ENCODE measurements around the gene NNT.
"Not testable (repeated sequence)": the region's sequence is repeated elsewhere in the genome, so short reads cannot be mapped to it uniquely, and the experiment has no call there.

The NNT gene

GRCh38 chr5:43583724-43584123 lies 19.3 kb upstream of the NNT start:
- no peak for DNase-seq

- no peak for DNase-seq
Observed at GRCh38 chr5:43584166-43584699, 18.7 kb upstream of the NNT start.

DNA sequence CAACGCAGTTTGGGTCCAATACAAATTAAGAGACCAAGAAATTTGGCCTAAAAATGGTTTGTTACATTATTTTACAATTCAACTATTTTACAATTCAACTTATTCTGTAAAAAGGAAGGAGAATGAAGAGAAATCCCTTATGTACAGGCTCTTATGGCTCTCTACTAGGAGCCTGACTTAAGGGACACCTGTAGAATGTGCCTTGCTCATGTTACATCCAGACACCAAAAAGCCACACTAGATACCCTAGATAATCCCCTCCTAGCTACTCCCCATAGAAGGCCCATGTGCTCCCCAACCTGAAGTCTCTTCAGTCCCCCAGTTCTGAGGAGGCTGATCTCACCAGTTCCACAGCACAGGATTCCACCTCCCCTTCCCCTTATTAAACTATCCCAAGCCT lies 14.1 kb upstream of the NNT start:
- DNase-seq, result no peak

DNA sequence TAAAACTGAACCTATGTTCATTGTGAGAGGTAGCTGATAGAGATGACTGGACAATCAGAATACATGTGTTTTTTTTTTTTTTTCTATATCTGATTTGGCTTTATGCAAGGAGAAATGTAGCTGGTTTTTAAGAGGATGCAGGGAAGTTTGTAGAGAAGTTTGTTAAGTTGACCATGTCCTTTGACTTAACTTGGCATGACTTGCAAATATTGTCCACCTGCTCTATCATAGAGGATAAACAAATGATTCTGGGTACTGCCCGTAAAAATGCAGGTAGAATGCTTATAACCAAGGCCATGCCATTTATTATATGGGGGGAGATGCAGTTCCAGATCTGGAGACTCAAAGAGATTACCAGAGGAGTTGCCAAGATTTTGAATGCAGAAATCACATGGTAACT lies 13.7 kb upstream of the NNT start:
- no peak for DNase-seq

DNA sequence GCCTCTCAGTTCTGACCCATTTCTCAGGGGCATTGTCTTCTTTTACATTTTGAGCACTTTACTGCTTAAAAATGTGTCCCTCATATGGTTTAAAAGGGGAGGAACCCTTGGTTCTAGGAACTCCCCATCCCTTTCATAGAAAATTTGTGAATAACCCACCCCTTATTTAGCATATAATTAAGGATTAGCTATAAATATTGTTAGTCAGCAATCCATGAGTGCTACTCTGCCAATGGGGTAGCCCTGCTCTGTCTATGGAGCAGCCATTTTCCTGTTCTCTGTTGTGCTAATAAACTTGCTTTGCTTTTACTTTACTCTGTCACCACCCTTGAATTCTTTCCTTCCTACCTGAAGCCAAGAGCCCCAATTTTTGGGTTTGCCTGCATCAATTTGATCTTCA lies 12.3 kb upstream of the NNT start:
- DNase-seq, result no peak

DNA sequence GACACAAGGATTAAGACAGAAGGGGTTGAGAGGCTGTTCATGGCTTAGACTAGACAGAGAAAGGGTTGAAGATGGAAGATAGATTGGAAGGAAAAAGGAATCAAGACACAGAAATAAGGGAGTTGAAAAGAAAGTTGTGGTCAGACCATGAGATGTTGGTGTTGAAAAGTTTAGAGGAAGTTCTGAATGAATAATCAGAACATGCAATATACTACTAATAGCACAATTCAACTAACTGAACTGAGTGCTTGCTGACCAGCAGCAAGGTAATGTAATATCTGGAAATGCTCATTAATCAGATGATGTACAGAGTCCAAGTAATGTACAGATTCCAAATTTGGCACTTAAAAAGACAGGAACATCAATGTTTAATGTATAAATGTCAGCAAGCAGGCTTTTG lies 10.6 kb upstream of the NNT start:
- DNase-seq, result no peak

DNA sequence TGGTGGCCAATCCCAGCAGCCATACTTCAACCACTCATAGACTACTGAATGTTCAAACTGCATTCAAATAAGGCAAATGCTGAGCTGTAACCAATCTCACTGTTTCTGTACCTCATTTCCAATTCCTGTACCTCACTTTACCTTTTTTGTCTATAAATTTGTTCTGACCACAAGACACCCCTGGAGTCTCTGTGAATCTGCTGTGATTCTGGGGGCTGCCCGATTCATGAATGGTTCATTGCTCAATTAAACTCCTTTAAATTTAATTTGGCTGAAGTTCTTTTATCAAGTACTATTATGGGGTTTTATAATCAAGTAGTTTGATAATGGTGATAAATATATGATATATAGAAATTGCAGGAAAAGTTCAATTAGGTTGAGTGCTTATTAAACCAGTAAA lies 4.1 kb upstream of the NNT start:
- DNase-seq, result not testable (repeated sequence)

DNA sequence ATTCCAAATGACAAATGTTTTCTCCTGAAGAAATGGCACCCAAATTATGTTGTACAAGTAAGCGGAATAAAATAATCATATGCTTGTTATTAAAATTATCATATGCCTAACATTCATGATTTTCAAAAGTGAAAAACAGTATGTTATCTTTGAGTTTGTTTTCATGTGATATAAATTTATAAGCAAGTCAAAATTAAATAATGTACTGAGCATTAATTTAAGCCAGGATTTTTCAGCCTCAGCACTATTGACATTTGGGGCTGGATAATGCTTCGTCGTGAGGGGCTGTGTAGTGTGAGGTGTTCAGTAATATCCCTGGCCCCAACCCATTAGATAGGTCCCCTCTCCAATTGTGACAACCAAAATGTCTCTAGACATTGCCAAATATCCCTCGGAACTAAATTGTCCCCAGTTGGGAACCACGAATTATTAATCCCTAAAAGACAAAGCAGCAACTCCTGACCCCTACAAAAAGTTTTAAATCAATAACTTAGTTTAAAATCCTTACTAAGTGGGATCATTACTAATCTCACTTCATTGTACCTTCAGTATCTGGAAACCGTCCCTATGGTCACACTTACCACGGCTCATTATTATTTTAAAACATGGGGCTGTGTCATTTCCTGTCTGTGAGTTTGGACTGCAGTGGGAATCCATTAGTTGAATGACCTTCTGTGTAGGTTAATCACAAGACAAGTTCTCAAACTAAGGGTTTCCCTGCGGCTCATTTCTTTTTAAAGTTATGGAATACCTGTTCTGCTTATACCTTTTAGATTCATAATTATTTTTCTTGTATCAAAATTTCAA lies 1.3 kb upstream of the NNT start:
- DNase-seq, result peak in 1 of 2 donors; percentile 14

- DNase-seq, result peak; percentile 80
Observed at GRCh38 chr5:43603344-43604217, 601 bp downstream of the NNT start.

- DNase-seq, result no peak
Observed at GRCh38 chr5:43604699-43605098, 1.7 kb downstream of the NNT start.

DNA sequence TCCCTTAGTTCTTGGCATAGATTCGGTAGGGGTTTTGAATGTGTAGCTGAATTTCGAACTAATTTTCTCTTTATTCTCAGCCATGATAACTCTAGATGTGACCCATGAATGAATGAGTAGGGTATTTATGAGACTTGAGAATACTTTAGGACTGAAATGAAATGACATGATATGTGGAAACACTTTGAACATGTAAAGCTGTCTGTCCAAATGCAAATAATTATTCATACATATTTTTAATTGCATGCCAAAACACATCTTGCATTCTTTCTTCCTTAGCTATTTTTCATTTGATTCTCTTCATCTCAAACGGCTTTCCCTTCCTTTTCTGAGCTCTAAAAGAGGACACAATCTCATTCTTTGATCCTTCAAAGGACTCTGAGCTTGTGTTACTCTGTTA lies 3.4 kb downstream of the NNT start:
- no peak for DNase-seq

- no peak for DNase-seq
Observed at GRCh38 chr5:43608406-43608805, 5.4 kb downstream of the NNT start.

GRCh38 chr5:43609752-43610151 lies 6.8 kb downstream of the NNT start:
- peak in 1 of 2 donors; percentile 24 for DNase-seq

- no peak for DNase-seq
Observed at GRCh38 chr5:43613370-43613769, 10.4 kb downstream of the NNT start.

DNA sequence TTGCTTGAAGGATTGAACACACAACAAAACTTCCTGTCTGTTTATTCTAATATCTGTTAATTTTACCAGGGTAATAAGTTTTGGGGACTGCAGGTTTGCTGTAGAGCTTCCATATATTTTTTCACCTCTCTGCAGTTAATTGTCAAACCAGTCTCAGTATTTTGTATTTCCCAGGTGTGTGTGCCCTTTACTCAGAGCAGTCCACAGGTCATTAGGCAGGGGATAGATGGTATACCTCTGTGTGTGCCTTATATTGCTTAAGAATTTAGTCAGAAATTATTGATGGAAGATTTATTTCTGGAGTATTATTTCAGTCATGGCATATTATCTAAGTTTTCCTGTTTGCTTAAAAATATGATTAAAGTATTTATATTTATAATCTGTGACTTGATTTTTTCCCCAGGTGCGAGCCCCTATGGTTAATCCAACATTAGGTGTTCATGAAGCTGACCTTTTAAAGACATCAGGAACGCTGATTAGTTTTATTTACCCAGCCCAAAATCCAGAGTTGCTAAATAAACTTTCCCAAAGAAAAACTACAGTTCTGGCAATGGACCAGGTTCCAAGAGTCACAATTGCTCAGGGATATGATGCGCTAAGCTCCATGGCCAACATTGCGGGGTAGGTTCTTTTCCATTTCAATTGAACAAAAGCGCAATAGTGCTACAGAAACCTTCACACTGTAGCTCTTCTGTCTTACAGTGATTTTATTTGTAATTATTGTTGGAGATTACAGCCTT lies 12.6 kb downstream of the NNT start:
- DNase-seq, result no peak

DNA sequence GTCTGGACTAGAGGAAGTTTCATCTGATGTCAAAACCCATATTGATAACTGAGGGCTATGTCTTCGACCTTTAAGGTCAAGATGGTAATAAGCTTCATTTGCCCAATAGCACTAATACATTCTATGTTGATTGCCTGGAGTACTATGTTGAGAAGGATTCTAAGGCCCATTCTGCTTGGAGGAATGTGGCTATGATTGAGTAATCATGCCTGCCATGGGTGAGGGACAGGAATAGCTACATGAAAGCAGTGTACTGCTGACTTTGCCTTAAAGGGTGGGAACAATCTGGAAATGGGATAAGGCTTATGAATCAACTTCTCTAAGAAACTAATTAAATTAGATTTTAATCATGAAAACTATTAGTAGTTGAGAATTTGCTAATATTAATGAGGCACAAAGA lies 13.6 kb downstream of the NNT start:
- no peak for DNase-seq

DNA sequence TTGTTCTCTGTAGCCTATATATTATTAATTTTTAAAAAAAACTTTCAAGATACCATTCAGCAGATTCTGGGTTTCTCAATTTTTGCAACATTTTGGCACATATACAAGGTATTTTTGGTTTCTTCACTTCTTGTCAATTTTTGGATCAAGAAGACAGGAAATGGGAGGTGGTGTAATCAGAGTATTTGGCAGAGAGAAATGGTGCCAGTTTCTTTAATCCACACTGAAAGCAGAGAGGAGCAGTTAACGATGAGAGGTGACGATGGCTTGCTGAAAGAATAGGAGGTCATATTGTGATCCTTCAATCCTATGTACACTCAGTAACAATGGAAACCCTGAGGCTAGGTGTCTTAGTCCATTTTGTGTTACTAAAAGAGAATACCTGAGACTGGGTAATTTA lies 16.4 kb downstream of the NNT start:
- DNase-seq, result no peak

GRCh38 chr5:43619911-43620310 lies 16.9 kb downstream of the NNT start:
- no peak for DNase-seq

DNA sequence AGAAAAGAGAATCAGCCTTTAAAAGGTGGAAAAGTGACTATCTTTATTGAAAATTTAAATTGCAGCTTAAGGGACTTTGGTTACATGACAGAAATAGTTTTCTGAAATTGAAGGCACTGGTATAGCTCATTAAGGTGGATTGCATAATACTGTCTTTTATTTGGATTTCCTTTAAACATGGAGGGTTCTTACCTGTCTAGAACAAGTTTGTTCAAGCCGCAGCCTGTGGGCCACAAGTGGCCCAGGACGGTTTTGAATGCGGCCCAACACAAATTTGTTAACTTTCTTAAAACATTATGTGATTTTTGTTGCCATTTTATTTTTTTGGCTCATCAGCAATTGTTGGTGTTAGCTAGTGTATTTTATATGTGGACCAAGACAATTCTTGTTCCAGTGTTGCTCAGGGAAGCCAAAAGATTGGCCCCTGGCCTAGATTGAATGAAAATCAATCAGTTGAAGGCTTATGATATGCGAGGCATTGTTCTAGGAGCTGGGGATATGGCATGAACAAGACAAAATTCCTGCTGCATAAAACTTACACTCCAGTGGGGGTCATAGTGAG lies 18.0 kb downstream of the NNT start:
- no peak for DNase-seq

DNA sequence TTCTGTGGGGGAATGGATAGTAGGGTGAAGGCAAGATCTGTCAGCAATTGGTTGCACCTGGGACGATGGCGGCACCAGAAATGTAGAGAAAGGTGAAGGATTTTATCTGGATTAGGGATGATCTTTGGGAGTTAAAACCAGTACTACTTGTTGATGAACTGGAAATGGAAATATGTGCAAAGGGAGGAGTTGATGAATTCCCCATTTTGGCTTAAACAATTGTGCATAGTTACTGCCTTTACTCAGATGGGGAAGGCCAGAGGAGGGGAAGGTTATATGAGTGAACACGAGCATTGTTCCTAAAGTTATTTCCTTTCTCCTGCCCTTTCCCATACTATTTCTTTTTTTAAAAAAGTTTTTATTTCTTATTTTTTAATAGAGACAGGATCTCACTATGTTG lies 19.1 kb downstream of the NNT start:
- DNase-seq, result no peak

DNA sequence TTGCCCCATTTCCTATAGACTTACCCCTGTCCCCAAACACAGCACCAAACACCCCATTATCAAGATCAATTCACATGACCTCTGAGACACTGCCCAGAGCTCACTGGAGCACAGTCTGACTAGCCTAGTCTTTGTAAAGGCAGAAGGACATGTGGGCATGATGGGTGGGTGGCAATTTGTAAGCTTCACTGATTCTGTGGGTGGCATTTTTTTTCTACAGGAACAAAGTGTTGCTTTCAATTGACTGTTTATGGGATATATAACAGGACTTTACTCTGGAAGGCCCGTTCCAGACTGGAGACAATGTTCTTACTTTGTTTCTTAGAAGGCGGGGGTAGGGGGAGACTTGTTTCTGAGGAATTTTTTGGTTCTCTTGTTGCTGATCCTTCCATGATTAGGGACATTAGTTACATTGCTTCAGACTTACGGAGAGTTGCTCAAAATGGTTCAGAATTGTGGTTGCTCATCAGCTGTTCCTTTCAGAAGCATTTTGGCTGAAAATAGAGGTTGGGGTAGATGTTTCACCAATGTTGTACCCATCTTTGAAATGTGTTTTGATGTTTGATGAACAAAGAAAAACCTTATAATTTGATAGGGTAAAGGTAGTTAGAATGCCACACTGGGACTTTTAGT lies 20.2 kb downstream of the NNT start:
- no peak for DNase-seq

GRCh38 chr5:43627028-43627427 lies 24.0 kb downstream of the NNT start:
- DNase-seq, result no peak
